A673 (cell line): Measurements from ENCODE around the gene VASH1. TPM values are rescaled to one million over a fixed set of nuclear protein-coding genes. Genes with fewer than 3 reads are reported as not detected.

Experiments
- BruUV-seq: library from RNA; stranded (reverse); fragments of 400-500 nt; replicated peaks from 2 replicates; lab custom pipeline; 2021; lab: Mats Ljungman, UMichigan
- CTCF ChIA-PET: fragments of 300-600 bp; sonication (Branson Sonifier 250); formaldehyde crosslinking; loops from one replicate; lab custom pipeline; 2022; ENCODE audit warnings: antibody characterized with exemption; lab: Charles Lee
- POLR2A ChIA-PET: fragments of 300-600 bp; sonication (Branson Sonifier 250); formaldehyde crosslinking; loops from one replicate; lab custom pipeline; 2022; ENCODE audit warnings: antibody characterized with exemption; ENCODE audit not compliant: low non-redundant PET; lab: Charles Lee
- DNase-seq: peaks from one replicate; pipeline ENCODE4 v3.0.0-alpha.2; 2015; ENCODE audit warnings: low spot score
- H3K27ac ChIP-seq: fragments of 200-600 bp; sonication (generic); 2 replicates; pipeline ENCODE4 v1.5.1; 2016; ENCODE audit warnings: mixed run types, low read depth, mild to moderate bottlenecking, mixed read lengths, antibody characterized with exemption, low read length; ENCODE audit not compliant: poor library complexity, severe bottlenecking
- H3K27me3 ChIP-seq: fragments of 200-600 bp; sonication (generic); replicated peaks from 2 replicates; pipeline ENCODE4 v1.6.1; 2017; ENCODE audit warnings: mixed run types, low read depth, mild to moderate bottlenecking, mixed read lengths, antibody characterized with exemption, low read length; ENCODE audit not compliant: insufficient read depth, poor library complexity
- H3K36me3 ChIP-seq: fragments of 200-600 bp; sonication (generic); 2 replicates; pipeline ENCODE4 v1.6.1; 2016; ENCODE audit warnings: mixed run types, mild to moderate bottlenecking, mixed read lengths, antibody characterized with exemption, low read length; ENCODE audit not compliant: insufficient read depth, poor library complexity, severe bottlenecking
- H3K4me1 ChIP-seq: fragments of 200-600 bp; sonication (generic); 2 replicates; pipeline ENCODE4 v1.6.1; 2017; ENCODE audit warnings: mixed run types, mild to moderate bottlenecking, mixed read lengths, antibody characterized with exemption, low read length; ENCODE audit not compliant: insufficient read depth, poor library complexity, severe bottlenecking
- H3K4me3 ChIP-seq: fragments of 200-600 bp; sonication (generic); 2 replicates; pipeline ENCODE4 v1.5.1; 2016; ENCODE audit warnings: low read depth, mixed run types, mild to moderate bottlenecking, mixed read lengths, low read length; ENCODE audit not compliant: poor library complexity, severe bottlenecking
- H3K9me3 ChIP-seq: fragments of 200-600 bp; sonication (generic); 2 replicates; pipeline ENCODE4 v1.6.1; 2016; ENCODE audit warnings: mixed run types, low read depth, mild to moderate bottlenecking, mixed read lengths, antibody characterized with exemption, low read length; ENCODE audit not compliant: poor library complexity, severe bottlenecking
- CTCF ChIP-seq: fragments of 300-800, 200-600 bp; sonication (generic); conservative IDR thresholded peaks from 2 replicates; pipeline ENCODE4 v1.5.1; 2017; ENCODE audit warnings: low read depth, mild to moderate bottlenecking, antibody characterized with exemption, low read length, moderate library complexity, mixed read lengths
- EZH2 ChIP-seq: fragments of 200-600 bp; sonication (generic); IDR thresholded peaks from 2 replicates; pipeline ENCODE4 v1.6.1; 2017; ENCODE audit warnings: borderline replicate concordance, low read depth, mild to moderate bottlenecking, mixed read lengths, antibody characterized with exemption, low read length; ENCODE audit not compliant: poor library complexity, severe bottlenecking
- intact Hi-C: fragments of 100-400 bp; cut with micrococcal nuclease; formaldehyde crosslinking; loops from one replicate; pipeline ENCODE4 v1.10.0; 2022; ENCODE audit not compliant: unreplicated experiment
- total RNA-seq: library from RNA; stranded (reverse); gene quantifications from 2 replicates; pipeline ENCODE4 v1.2.3, GENCODE V29; 2021

The VASH1 gene
- total RNA-seq, 1 experiment from 2014 or later: 6.8 TPM

- TF ChIP-seq CTCF: no peak
These were observed 12.9 kb downstream of the VASH1 start for GRCh38 chr14:76773956-76774820.

GRCh38 chr14:76774821-76775694 is 13.8 kb downstream of the VASH1 start:
- DNase-seq: no peak
- BruUV-seq: no TSS peak
- H3K27me3 ChIP-seq: no peaks in the 10 kb centered on the region

More at GRCh38 chr14:76773956-76774820, 12.9 kb downstream of the VASH1 start:
- H3K27me3 ChIP-seq: no peaks in the 10 kb centered on the region
- no peak overlapping the region for H3K4me3 ChIP-seq
- no peaks in the 10 kb centered on the region for H3K36me3 ChIP-seq
- no peak overlapping the region for H3K27ac ChIP-seq
- ChIA-PET CTCF (no interaction called here), POLR2A (no interaction called here)
- intact Hi-C loops: no loop called here
- BruUV-seq: no TSS peak
- no peaks in the 10 kb centered on the region for H3K9me3 ChIP-seq
- no peak for DNase-seq
- H3K4me1 ChIP-seq: no peaks in the 10 kb centered on the region

More at GRCh38 chr14:76774821-76775694, 13.8 kb downstream of the VASH1 start:
- Histone ChIP-seq H3K4me3 (no peak overlapping the region), H3K27ac (no peak overlapping the region), H3K36me3 (no peaks in the 10 kb centered on the region), H3K4me1 (no peaks in the 10 kb centered on the region), H3K9me3 (no peaks in the 10 kb centered on the region)
- TF ChIP-seq EZH2 (no peak), CTCF (no peak)
- ChIA-PET CTCF (interaction anchor here (1.8 kb wide), 1 partner anchor 10 kb away, joined by 8 read pairs; no protein-coding TSS in a partner anchor), POLR2A (interaction anchor here (0.7 kb wide), 1 partner anchor 109 kb away, joined by 3 read pairs; no protein-coding TSS in a partner anchor)
- intact Hi-C loops: no loop called here
